ENCODE measurements around the gene TBC1D17. TPM values are rescaled to one million over a fixed set of nuclear protein-coding genes. Genes with fewer than 3 reads are reported as not detected.
"Not testable (repeated sequence)": the region's sequence is repeated elsewhere in the genome, so short reads cannot be mapped to it uniquely, and the experiment has no call there.

The TBC1D17 gene
- total and polyA plus RNA-seq, 5 experiments from 2014 or later, result 8.1 to 94.0 (median 17.7) TPM

DNA sequence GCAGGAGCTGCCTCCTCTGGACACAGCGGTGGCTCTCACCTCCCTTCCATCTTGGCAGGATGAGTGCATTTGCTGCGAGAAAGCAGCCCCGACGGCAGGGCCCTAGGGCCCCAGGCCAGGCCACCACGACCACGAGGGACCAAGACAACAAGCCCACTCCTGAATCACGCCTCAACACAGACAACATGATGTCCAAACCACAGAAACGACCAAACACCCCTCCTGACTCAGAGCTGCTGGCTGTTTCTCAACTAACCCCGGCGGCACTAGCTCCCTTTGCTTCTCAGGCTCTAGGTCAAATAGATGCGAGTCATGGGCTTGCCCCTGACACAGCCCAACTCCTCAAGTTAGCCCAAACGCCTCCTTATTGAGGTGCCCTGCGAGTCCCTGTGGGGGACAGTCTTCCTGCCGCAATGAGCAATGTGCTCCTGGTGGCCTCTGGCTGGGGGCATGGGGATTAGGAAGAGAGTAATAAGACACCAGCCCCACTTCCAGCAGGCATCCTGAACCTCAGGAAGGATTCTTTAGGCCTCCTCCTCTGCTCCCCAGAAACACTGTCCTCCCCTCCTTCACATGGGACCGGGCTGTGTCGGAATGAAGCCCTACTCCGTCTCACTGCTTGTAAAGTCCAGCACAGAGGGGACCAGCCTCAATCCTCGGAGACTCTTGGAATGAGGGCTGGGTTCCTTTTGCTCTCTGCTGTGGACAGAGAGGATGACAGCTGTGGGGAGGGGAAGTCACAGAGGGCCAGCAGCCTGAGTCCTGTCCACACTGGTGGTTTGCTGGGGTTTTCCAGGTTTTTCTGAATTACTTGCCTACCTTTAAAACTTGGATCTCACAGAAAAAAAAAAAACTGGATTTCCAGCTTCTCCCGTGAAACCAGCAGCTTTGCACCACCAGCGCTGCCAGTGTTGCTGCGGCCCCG is 44.6 kb downstream of the TBC1D17 start:
- DNase-seq (no peak), ATAC-seq (no peak)
- H3K27ac Mint-ChIP-seq, result peak overlapping the region in 2 of 10 donors; percentile 37 to 80
- H3K9me3 Mint-ChIP-seq, result no peaks in the 10 kb centered on the region
- peaks cover 19 to 50% (median 31%) of the 10 kb centered on the region in 4 donors for H3K4me1 Mint-ChIP-seq
- H3K27me3 Mint-ChIP-seq, result no peaks in the 10 kb centered on the region
- no peak overlapping the region for H3K4me3 Mint-ChIP-seq
- POLR2A ChIA-PET, result interaction anchor here (0.7 kb wide), 1 partner anchor 22 kb away, joined by 3 read pairs; no protein-coding TSS in a partner anchor
- peaks cover 0 to 54% (median 0%) of the 10 kb centered on the region in 3 donors for H3K36me3 Mint-ChIP-seq

DNA sequence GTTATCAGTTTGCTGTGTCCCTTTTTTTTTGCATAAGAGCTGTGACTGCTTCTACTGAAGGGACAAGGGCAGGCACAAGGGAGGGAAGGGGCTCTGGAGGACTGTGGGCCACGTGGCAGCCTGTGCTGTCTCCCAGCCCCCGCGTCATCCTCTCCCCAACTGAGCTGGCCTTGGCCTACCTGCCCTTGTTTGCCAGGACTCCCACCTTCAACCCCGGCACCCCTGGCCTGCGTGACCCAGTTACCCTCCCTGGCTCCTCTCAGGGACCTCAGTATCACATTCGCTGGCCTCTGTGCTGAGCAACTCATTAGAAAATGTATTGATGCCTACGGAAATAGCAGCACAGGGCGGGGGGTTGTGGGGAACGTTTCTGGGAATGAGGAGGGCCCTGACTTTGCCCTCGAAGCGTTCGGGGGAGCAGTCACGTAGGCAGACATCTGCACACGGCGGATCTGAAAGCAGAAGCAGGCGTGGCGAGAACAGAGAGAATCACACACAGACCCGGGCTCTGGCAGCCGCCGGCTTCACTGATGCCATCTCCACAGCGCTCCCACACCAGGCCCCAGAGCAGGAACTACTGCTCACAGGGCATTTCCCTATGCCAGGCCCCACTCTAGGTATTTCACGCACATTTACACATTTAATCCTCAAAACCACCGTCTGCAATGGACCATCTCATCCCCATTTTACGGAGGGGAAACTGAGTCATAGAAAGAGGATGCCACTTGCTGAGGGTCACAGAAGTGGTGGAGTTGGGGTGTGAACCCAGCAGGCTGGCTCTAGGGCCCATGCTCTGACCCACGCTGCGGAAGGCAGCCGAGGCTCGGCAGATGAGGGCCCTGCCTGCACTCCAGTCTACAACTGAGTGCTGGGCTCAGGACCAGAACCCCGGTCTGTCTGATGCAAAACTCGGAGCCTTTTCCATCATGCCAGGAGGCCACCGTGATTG is 45.8 kb downstream of the TBC1D17 start:
- H3K9me3 Mint-ChIP-seq, result no peaks in the 10 kb centered on the region
- peaks cover 24 to 60% (median 39%) of the 10 kb centered on the region in 4 donors for H3K4me1 Mint-ChIP-seq
- ATAC-seq, result no peak
- no peaks in the 10 kb centered on the region for H3K27me3 Mint-ChIP-seq
- H3K36me3 Mint-ChIP-seq, result peaks cover 0 to 51% (median 0%) of the 10 kb centered on the region in 3 donors
- DNase-seq, result no peak
- peak overlapping the region in 1 of 10 donors; percentile 56 for H3K27ac Mint-ChIP-seq
- no peak overlapping the region for H3K4me3 Mint-ChIP-seq
- POLR2A ChIA-PET, result no interaction called here

DNA sequence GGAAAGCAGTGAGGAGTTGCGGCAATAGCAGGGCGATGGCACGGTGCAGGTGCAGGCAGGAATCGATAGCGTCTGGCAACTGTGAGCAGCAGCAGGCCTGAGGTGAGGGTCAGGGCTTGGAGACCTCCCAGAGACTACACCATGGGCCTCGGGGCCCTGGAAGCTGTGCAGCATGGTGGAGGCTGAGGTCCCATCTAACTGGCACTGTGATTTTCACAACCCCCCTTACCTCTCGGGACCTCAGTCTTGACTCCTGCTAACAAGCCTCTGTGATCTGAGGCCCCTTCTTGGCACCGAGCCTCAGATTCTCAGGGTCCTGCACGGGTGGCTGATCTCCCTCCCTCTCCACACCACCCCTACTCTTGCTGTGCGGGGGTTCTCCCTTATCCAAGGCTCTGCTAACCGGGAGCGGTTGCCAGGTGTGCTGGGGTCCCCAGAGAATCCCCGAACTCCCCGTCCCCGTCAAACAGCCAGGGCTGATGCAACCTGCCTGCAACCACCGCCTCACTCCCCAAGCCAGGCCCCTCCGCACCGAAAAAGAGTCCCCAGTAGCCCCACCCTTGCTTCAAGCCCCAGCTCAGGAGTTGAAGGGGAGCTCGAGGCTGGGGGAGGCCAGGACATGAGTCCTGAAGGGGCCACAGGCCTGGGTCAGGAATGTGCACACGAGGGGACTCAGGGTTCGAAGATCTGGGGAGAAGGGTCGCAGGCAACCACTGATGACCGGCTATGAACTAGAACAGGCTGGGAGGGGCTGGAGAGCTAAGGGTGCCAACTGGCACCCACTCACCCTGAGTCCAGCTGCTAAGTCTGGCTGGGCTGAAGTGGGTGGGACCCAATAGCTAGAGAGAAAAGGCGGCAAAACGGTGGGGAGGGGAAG is 46.7 kb downstream of the TBC1D17 start:
- DNase-seq (no peak), ATAC-seq (no peak)
- Mint-ChIP-seq H3K27me3 (no peaks in the 10 kb centered on the region), H3K27ac (peak overlapping the region in 1 of 10 donors; percentile 65), H3K9me3 (no peaks in the 10 kb centered on the region), H3K4me3 (no peak overlapping the region), H3K4me1 (peaks cover 30 to 62% (median 44%) of the 10 kb centered on the region in 4 donors), H3K36me3 (peaks cover 0 to 49% (median under 1%) of the 10 kb centered on the region in 3 donors)
- POLR2A ChIA-PET, result no interaction called here

DNA sequence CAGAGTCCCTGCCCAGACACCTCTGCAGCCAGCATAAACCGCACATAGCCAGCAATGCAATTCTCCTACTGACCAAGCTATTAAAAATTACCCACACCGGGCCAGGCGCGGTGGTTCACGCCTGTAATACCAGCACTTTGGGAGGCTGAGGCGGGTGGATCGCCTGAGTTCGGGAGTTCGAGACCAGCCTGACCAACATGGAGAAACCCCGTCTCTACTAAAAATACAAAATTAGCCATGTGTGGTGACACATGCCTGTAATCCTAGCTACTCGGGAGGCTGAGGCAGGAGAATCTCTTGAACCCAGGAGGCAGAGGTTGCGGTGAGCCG is 47.3 kb downstream of the TBC1D17 start:
- Mint-ChIP-seq H3K4me1 (peaks cover 32 to 64% (median 48%) of the 10 kb centered on the region in 4 donors), H3K36me3 (peaks cover 0 to 44% (median 4%) of the 10 kb centered on the region in 3 donors)
- H3K27ac Mint-ChIP-seq, H3K9me3 Mint-ChIP-seq, POLR2A ChIA-PET, H3K4me3 Mint-ChIP-seq, ATAC-seq, H3K27me3 Mint-ChIP-seq, DNase-seq: not testable (repeated sequence)

DNA sequence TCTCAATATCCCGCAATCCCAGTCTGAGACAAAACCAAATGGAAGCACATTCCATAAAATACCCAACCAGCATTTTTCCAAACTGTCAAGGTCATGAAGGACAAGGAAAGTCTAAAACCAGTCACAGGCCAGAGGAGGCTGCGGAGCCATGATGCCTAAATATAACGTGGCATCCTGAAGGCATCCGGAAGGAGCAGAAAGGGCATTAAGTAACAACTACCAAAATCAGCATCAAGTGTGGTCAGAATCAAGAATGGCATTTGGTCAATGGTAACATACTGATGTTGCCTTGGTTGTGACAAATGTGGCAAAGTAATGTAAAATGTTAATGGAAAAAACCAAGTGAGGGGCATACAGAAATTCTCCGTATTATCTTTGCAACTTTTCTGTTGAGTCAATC is 48.0 kb downstream of the TBC1D17 start:
- ATAC-seq (no peak), DNase-seq (no peak)
- Mint-ChIP-seq H3K27me3 (peaks cover 0 to 5% (median 0%) of the 10 kb centered on the region in 5 donors), H3K27ac (peak overlapping the region in 1 of 10 donors; percentile 52), H3K4me3 (peak overlapping the region in 2 of 10 donors; percentile 3 to 29), H3K9me3 (no peaks in the 10 kb centered on the region), H3K36me3 (peaks cover 0 to 44% (median 4%) of the 10 kb centered on the region in 3 donors), H3K4me1 (peaks cover 35 to 70% (median 52%) of the 10 kb centered on the region in 4 donors)
- POLR2A ChIA-PET, result no interaction called here

DNA sequence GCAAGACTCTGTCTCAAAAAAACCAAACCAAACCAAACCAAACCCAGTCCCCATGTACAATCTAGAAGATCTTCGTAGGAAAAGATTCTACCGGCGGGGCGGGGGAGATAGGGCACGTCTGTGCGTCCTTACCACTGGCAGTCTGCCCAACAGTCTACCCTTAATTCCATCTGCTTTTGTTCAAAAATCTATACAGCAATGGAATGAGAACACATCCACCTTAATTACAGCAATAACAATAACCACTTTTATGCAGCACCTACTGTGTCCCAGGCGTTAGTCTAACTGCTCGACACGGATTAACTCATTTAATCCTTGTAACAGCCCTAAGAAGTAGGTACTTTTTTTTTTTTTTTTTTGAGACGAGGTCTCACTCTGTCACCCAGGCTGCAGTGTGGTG is 49.0 kb downstream of the TBC1D17 start:
- ATAC-seq, result no peak
- POLR2A ChIA-PET, result interaction anchor here (0.7 kb wide), 1 partner anchor 15 kb away, joined by 5 read pairs; no protein-coding TSS in a partner anchor
- peak overlapping the region in 1 of 10 donors; percentile 24 for H3K27ac Mint-ChIP-seq
- peaks cover 0 to 5% (median 0%) of the 10 kb centered on the region in 5 donors for H3K27me3 Mint-ChIP-seq
- peaks cover 0 to 41% (median 4%) of the 10 kb centered on the region in 3 donors for H3K36me3 Mint-ChIP-seq
- H3K4me3 Mint-ChIP-seq, result peak overlapping the region in 4 of 10 donors; percentile 4 to 65 (median 26)
- DNase-seq, result no peak
- peaks cover 35 to 72% (median 55%) of the 10 kb centered on the region in 4 donors for H3K4me1 Mint-ChIP-seq
- no peaks in the 10 kb centered on the region for H3K9me3 Mint-ChIP-seq

DNA sequence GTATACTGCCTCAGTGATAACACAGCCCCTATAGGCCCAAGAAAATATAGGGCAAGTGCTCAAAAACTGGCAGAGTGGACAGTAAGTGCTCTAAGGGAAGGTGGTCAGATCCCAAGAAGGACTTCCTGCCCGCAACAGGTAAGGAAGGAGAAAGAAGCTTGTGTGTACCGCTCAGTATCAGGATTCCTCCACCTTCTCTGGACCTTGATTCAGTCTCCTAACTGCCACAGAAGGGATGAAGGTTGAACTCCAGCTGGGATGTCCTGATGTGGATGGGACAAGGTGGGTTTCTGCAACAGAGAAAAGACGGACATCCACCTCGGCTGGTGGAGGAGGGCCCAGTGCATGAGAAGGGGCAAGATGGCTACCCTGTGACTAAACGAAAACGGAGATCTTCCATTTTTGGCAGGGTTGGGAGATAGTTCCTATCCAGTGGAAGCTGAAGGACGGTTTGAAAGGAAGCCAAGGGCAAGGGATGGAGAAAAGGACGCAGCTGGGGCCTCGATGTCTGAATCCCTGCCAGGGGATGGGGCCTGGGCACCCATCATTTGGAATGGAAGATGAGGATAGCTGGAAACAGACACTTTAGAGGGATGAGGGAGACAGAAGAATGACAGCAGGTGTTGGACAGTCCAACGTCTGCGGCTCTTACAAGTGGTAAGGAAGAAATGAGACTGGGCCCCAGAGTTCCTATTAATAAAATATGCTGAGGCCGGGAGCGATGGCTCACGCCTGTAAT is 50.2 kb downstream of the TBC1D17 start:
- POLR2A ChIA-PET, result interaction anchor here (0.6 to 3.6 kb wide), 4 partner anchors 51 to 504 kb away, joined by 3 to 42 read pairs (median 6); partner anchors contain the start of genes AKT1S1 and TBC1D17
- Mint-ChIP-seq H3K4me3 (peak overlapping the region; percentile 93 to 100 (median 99)), H3K9me3 (peaks cover 0 to 9% (median 0%) of the 10 kb centered on the region in 9 donors), H3K27me3 (peaks cover 0 to 5% (median 0%) of the 10 kb centered on the region in 5 donors), H3K36me3 (peaks cover 0 to 33% (median 4%) of the 10 kb centered on the region in 3 donors), H3K27ac (peak overlapping the region; percentile 56 to 99 (median 88)), H3K4me1 (peaks cover 35 to 75% (median 58%) of the 10 kb centered on the region in 4 donors)
- DNase-seq, result no peak
- ATAC-seq, result no peak

DNA sequence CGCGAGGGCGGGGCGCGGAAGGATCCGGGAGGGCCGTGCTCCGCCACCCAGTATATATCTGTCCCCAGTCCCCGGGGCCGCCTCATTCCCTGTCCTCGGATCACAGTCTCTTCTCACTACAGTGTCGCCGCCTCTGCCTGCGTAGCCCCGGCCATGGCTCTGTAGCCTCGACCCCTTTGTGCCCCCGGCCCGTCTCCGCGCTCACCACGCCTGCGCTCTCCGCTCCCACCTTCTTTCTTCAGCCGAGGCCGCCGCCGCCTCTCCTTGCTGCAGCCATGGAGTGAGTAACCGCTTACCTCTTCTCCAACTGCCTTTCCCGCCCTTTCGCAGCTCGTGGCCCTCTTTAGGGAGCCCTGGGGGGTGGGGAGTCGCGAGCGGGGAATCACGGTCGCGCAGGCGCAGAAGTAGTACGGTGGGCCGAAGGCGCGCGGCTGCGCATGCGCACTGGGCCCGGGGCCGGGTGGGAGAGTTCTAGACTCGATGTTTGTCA is 51.7 kb downstream of the TBC1D17 start, which contains the start of the genes ATF5 and NUP62:
Gene ATF5 (plus strand): TSS at position 85 of the 490 bp plus-strand sequence. CDS start 1,646 bp downstream, outside the sequence.
Gene NUP62 (minus strand): TSS at position 384 of the 490 bp plus-strand sequence. CDS start 19,697 bp downstream, outside the sequence.
- Mint-ChIP-seq H3K36me3 (peaks cover 0 to 28% (median 4%) of the 10 kb centered on the region in 3 donors), H3K4me1 (peaks cover 43 to 79% (median 67%) of the 10 kb centered on the region in 4 donors), H3K27ac (peak within 1 kb of the TSS; percentile 95 to 99 (median 98)), H3K4me3 (peak within 1 kb of the TSS; percentile 93 to 100 (median 99)), H3K27me3 (peaks cover 0 to 5% (median 0%) of the 10 kb centered on the region in 5 donors), H3K9me3 (peaks cover 0 to 9% (median 0%) of the 10 kb centered on the region in 9 donors)
- POLR2A ChIA-PET, result interaction anchor here (0.6 to 3.6 kb wide), 27 partner anchors 10 to 907 kb away, joined by 3 to 42 read pairs (median 4); partner anchors contain the start of genes AKT1S1, AP2A1, IL4I1 and JOSD2
- ATAC-seq, result peak; percentile 11 to 56
- peak in 9 of 10 donors; percentile 86 to 95 (median 93) for DNase-seq

DNA sequence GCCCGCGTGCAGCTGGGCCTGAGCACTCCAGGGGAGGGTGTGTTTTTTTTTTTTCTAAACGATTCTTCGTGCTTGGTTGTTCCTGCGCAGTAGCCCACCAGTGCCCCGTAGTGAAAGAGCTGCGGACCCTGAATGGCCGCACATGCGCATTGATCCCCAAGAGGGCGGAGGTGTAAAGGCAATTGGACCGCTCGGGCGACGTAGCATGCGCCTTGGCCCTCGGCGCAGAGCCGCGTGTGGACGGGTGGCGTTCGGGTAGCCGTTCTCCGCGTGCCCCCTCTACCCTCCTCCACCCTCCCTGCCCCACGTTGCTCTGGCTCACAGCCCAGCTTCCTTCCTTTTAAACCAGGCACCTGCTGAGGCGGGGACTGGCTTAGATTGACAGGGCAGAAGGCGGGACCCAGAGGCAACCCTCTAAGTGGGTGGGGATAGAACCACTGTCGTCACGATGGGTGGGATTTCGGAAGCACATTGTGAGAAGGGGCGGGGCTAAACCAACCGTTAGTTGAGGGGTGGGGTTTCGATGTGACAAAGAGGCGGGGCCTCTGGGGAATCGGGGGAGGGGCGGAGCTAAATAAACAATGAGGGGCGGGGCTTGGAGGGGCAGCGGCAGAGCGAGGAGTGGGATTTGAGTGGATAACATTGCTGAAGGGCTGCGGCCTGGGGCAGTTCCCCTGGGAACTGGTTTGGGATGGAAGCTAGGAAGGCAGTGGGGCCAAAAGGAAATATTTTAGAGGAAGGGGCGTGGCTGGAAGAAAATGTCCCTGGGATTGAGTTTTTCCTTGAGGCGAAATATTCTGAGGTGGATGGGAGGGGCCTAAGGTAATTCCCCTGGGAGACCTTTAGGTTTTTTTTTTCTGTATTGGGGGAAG is 52.3 kb downstream of the TBC1D17 start:
- peak overlapping the region; percentile 95 to 99 (median 98) for H3K27ac Mint-ChIP-seq
- H3K4me3 Mint-ChIP-seq, result peak overlapping the region; percentile 93 to 100 (median 99)
- H3K4me1 Mint-ChIP-seq, result peaks cover 43 to 75% (median 67%) of the 10 kb centered on the region in 4 donors
- H3K36me3 Mint-ChIP-seq, result peaks cover 0 to 24% (median 4%) of the 10 kb centered on the region in 3 donors
- POLR2A ChIA-PET, result interaction anchor here (0.6 to 3.6 kb wide), 30 partner anchors 11 to 908 kb away, joined by 3 to 42 read pairs (median 4); partner anchors contain the start of genes AKT1S1, AP2A1, IL4I1 and JOSD2
- ATAC-seq (peak; percentile 81 to 89), DNase-seq (peak; percentile 77 to 99 (median 95))
- H3K9me3 Mint-ChIP-seq, result peaks cover 0 to 9% (median 0%) of the 10 kb centered on the region in 9 donors
- H3K27me3 Mint-ChIP-seq, result peaks cover 0 to 5% (median 0%) of the 10 kb centered on the region in 5 donors

Measured in naive thymus-derived CD8-positive, alpha-beta T cell (primary cell).